Keratinocyte (primary cell): ENCODE results near the gene EPHA2.

ENCODE experiments used
- EZH2 ChIP-seq: IDR thresholded peaks from one replicate; pipeline ENCODE4 v1.6.1; 2012; ENCODE audit warnings: inconsistent platforms, mild to moderate bottlenecking, low read length, moderate library complexity
- TF ChIP-seq, protein P1 (sequence below), 3 experiments: IDR thresholded peaks in 1 of 3; conservative IDR thresholded peaks in 1 of 3; optimal IDR thresholded peaks in 1 of 3; 2 replicates in 2 of 3; 3 replicates in 1 of 3; pipeline versions ENCODE3 to v1.5.1; 2011; ENCODE audit warnings: low read length in 3 of 3, mild to moderate bottlenecking in 3 of 3, moderate library complexity in 2 of 3, control low read depth in 1 of 3, inconsistent platforms in 1 of 3; ENCODE audit not compliant: insufficient read depth in 2 of 3; ENCODE audit errors: extremely low read depth in 1 of 3

DNA sequence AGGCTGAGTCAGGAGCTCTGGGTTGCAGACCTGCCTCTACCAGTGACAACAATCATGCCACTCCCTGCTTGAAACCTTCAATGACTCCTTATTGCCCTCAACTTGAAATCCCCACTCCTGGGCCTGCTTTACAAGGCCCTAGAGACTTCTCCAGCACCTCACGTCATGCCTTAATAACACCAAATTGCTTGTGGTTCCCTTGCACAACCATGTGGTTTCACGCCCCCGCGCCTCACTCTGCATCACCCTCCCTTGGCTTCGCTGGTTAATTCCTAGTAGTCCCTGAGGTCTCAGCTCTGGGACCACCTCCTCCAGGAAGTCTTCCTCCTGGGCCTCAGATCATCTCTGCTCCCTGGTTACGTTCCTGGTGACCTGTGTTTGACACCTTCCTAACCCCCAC lies 33.0 kb downstream of the EPHA2 start:
- TF ChIP-seq, protein P1, sequence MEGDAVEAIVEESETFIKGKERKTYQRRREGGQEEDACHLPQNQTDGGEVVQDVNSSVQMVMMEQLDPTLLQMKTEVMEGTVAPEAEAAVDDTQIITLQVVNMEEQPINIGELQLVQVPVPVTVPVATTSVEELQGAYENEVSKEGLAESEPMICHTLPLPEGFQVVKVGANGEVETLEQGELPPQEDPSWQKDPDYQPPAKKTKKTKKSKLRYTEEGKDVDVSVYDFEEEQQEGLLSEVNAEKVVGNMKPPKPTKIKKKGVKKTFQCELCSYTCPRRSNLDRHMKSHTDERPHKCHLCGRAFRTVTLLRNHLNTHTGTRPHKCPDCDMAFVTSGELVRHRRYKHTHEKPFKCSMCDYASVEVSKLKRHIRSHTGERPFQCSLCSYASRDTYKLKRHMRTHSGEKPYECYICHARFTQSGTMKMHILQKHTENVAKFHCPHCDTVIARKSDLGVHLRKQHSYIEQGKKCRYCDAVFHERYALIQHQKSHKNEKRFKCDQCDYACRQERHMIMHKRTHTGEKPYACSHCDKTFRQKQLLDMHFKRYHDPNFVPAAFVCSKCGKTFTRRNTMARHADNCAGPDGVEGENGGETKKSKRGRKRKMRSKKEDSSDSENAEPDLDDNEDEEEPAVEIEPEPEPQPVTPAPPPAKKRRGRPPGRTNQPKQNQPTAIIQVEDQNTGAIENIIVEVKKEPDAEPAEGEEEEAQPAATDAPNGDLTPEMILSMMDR (optimal IDR thresholded peaks at IDR 0.05 in 1 of 3, IDR thresholded peaks at IDR 0.05 in 1 of 3, conservative IDR thresholded peaks at IDR 0.05 in 1 of 3; ENCODE audit: extremely low read depth in 1 of 3, insufficient read depth in 2 of 3, low read length in 3 of 3): no peak
- no peak for TF ChIP-seq EZH2
